ENCODE data around the gene PPP1R12C. TPM values are rescaled to one million over a fixed set of nuclear protein-coding genes. Genes with fewer than 3 reads are reported as not detected.
"Not testable (repeated sequence)": the region's sequence is repeated elsewhere in the genome, so short reads cannot be mapped to it uniquely, and the experiment has no call there.

PPP1R12C gene
- total RNA-seq, 2 experiments from 2014 or later, result 55.4 to 55.8 TPM

DNA sequence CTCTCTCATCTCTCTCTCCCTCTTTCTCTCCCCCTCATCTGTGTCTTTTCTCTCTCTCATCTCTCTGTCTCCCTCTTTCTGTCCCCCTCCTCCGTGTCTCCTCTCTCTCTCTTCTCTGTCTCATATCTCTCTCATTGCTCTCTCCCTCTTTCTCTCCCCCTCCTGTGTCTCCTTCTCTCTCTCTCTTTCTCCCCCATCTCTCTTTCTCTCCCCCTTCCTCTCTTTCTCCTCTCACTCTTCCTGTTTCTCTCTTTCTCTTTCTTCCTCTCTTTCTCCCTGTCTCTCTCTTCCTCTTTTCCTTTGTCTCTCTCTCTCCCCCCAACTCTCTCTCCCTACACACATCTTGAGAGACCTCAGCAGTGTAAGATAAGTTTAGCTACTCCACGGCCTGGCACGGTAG lies 49.6 kb downstream of the PPP1R12C start:
- Mint-ChIP-seq H3K4me3 (no peak overlapping the region), H3K4me1 (ENCODE audit: low read depth) (peaks cover 7% of the 10 kb centered on the region), H3K27me3 (peaks cover 44% of the 10 kb centered on the region), H3K36me3 (ENCODE audit: low read depth) (no peaks in the 10 kb centered on the region), H3K27ac (no peak overlapping the region), H3K9me3 (no peaks in the 10 kb centered on the region)
- TF ChIP-seq, protein P1, sequence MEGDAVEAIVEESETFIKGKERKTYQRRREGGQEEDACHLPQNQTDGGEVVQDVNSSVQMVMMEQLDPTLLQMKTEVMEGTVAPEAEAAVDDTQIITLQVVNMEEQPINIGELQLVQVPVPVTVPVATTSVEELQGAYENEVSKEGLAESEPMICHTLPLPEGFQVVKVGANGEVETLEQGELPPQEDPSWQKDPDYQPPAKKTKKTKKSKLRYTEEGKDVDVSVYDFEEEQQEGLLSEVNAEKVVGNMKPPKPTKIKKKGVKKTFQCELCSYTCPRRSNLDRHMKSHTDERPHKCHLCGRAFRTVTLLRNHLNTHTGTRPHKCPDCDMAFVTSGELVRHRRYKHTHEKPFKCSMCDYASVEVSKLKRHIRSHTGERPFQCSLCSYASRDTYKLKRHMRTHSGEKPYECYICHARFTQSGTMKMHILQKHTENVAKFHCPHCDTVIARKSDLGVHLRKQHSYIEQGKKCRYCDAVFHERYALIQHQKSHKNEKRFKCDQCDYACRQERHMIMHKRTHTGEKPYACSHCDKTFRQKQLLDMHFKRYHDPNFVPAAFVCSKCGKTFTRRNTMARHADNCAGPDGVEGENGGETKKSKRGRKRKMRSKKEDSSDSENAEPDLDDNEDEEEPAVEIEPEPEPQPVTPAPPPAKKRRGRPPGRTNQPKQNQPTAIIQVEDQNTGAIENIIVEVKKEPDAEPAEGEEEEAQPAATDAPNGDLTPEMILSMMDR (IDR thresholded peaks at IDR 0.05), result no peak
- intact Hi-C loops (cut with micrococcal nuclease), result no loop called here
- CTCF ChIA-PET, result no interaction called here
- no peak for ATAC-seq
- POLR2A ChIA-PET, result interaction anchor here (1.0 kb wide), 1 partner anchor 94 kb away, joined by 3 read pairs; no protein-coding TSS in a partner anchor
- DNase-seq, result no peak

DNA sequence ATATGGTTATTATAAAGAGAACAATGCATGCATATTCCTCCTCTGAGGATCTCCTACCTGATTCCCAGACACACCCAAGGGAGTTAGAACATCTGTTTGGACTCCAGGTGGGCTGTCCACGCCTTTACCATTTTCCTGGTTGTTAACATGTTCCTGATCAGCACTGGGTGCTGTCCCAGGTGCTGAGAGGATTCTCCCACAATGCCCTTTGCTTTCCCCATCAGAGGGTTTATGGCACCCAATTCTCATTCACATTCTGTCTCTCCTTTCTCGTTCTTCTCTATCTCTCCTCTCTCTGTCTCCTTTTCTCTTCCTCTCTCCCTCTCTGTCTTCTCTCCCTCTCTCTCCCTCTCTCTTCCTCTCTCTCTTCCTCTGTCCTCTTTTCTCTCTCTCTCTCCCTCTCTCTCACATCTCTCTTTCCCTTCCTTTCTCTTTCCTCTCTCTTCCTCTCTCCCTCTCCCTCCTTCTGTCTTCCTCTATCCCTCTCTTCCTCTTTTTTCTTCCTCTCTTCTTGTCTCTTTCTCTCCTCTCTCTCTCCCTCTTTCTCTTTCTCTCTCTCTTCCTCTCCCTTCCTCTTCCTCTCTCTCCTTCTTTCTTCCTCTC lies 51.2 kb downstream of the PPP1R12C start:
- Mint-ChIP-seq H3K4me3 (no peak overlapping the region), H3K27ac (no peak overlapping the region), H3K4me1 (ENCODE audit: low read depth) (peaks cover 11% of the 10 kb centered on the region), H3K27me3 (peaks cover 35% of the 10 kb centered on the region), H3K36me3 (ENCODE audit: low read depth) (peaks cover 3% of the 10 kb centered on the region), H3K9me3 (no peaks in the 10 kb centered on the region)
- ChIA-PET CTCF (interaction anchor here (1.2 kb wide), 1 partner anchor 22 kb away, joined by 3 read pairs; no protein-coding TSS in a partner anchor), POLR2A (no interaction called here)
- intact Hi-C loops (cut with micrococcal nuclease), result no loop called here
- TF ChIP-seq, protein P1 (IDR thresholded peaks at IDR 0.05), result no peak
- DNase-seq (peak; percentile 24), ATAC-seq (no peak)

DNA sequence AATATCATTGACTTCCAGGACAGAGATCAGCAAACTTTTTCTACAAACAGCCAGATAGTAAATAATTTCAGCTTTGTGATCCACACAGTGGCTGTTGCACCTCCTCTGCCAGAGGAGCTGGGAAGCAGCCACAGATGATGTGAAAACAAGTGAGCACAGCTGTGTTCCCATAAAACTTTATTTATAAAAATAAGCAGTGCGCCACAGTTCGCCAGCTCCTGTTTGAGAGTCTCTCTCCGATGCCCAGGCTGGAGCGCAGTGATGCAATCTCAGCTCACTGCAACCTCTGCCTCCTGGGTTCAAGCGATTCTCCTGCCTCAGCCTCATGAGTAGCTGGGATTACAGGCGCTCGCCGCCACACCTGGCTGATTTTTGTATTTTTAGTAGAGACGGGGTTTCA lies 51.9 kb downstream of the PPP1R12C start:
- intact Hi-C loops (cut with micrococcal nuclease); H3K4me3 Mint-ChIP-seq; H3K27ac Mint-ChIP-seq; POLR2A ChIA-PET; ATAC-seq; DNase-seq; H3K9me3 Mint-ChIP-seq; H3K36me3 Mint-ChIP-seq (ENCODE audit: low read depth): not testable (repeated sequence)
- Mint-ChIP-seq H3K27me3 (peaks cover 33% of the 10 kb centered on the region), H3K4me1 (ENCODE audit: low read depth) (peaks cover 12% of the 10 kb centered on the region)
- CTCF ChIA-PET, result interaction anchor here (1.2 kb wide), 1 partner anchor 23 kb away, joined by 3 read pairs; no protein-coding TSS in a partner anchor

DNA sequence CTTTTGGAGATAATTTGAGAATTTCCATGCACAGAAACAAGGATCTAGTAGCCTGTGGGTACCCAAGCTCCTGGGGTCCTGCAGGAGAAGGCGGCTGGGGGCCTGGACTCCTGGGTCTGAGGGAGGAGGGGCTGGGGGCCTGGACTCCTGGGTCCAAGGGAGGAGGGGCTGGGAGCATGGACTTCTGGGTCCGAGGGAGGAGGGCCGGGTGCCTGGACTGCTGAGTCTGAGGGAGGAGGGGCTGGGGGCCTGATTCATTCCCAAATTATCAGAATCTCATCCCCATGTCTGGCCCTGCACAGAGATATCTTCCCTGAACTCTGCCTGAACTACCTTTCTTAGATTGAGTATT lies 54.0 kb downstream of the PPP1R12C start:
- ChIA-PET POLR2A (interaction anchor here (1.7 to 2.3 kb wide), 2 partner anchors 16 kb away, joined by 7 to 13 read pairs; no protein-coding TSS in a partner anchor), CTCF (interaction anchor here (1.1 to 2.1 kb wide), 3 partner anchors 20 to 98 kb away, joined by 3 to 5 read pairs (median 4); no protein-coding TSS in a partner anchor)
- Mint-ChIP-seq H3K27ac (no peak overlapping the region), H3K4me3 (peak overlapping the region; percentile 86), H3K27me3 (peaks cover 21% of the 10 kb centered on the region), H3K4me1 (ENCODE audit: low read depth) (peaks cover 9% of the 10 kb centered on the region), H3K9me3 (no peaks in the 10 kb centered on the region), H3K36me3 (ENCODE audit: low read depth) (peaks cover 16% of the 10 kb centered on the region)
- intact Hi-C loops (cut with micrococcal nuclease), result no loop called here
- DNase-seq (no peak), ATAC-seq (no peak)
- TF ChIP-seq, protein P1 (IDR thresholded peaks at IDR 0.05), result no peak

DNA sequence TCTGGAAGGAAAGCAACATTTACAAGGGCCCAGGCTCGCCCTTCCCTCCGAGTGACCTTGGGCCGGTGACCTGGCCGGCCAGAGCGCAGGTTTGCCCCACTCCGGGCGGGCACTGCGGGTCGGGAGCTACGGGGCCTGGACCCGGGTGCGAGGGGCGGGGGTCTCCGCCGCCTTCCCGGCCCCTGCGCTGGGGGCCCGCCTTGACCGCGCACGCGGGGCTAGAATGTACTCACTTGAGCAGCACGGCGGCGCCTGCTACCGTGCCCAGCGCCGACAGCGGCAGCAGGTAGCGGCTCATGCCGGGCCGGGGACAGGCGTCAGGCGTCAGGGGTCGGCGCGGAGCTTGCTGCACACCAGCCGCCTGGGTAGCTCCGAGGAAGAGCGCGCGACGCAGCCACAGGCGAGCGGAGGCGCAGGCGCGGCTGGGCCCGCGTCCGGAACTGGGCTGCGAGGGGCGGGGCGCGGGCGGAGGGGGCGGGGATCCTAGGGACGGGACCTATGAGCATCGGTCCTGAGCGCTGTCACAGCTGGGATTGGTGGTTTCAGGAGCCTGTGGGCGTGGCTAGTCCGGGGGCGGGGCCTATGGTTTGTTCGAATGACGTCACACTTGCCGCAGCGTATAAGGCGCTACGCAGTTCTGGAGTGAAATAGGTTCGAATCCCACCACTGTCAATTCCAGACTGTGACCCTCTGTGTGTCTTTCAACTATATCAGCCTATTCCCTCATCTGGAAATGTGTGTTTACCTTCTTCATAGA lies 54.5 kb downstream of the PPP1R12C start, which contains the start of gene RDH13:
RDH13 (minus strand) TSS at position 414 of the 757 bp plus-strand sequence; CDS start at position 298, 116 bp downstream.
- peak within 1 kb of the TSS; percentile 81 for H3K27ac Mint-ChIP-seq
- POLR2A ChIA-PET, result interaction anchor here (1.7 to 2.3 kb wide), 2 partner anchors 16 to 17 kb away, joined by 7 to 13 read pairs; no protein-coding TSS in a partner anchor

DNA sequence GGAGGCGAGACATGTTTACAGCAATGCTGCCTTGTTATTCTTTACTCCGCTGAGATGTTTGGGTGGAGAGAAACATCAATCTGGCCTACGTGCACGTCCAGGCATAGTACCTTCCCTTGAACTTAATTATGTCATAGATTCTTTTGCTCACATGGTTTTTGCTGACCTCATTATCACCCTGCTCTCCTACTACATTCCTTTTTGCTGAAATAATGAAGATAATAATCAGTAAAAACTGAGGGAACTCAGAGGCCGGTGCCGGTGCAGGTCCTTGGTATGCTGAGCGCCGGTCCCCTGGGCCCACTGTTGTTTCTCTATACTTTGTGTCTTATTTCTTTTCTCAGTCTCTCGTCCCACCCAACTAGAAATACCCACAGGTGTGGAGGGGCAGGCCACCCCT lies 57.1 kb downstream of the PPP1R12C start:
- H3K27me3 Mint-ChIP-seq; ATAC-seq; H3K9me3 Mint-ChIP-seq; H3K4me3 Mint-ChIP-seq; DNase-seq; intact Hi-C loops (cut with micrococcal nuclease); H3K27ac Mint-ChIP-seq; H3K4me1 Mint-ChIP-seq (ENCODE audit: low read depth); CTCF ChIA-PET: not testable (repeated sequence)
- peaks cover 35% of the 10 kb centered on the region for H3K36me3 Mint-ChIP-seq (ENCODE audit: low read depth)
- POLR2A ChIA-PET, result interaction anchor here (1.0 kb wide), 1 partner anchor 32 kb away, joined by 3 read pairs; no protein-coding TSS in a partner anchor

More for the DNA sequence above, 54.5 kb downstream of the PPP1R12C start, which contains the start of gene RDH13:
- ATAC-seq, result peak; percentile 100
- TF ChIP-seq, protein P1 (IDR thresholded peaks at IDR 0.05), result no peak
- Mint-ChIP-seq H3K4me3 (peak within 1 kb of the TSS; percentile 86), H3K4me1 (ENCODE audit: low read depth) (peaks cover 9% of the 10 kb centered on the region), H3K27me3 (peaks cover 18% of the 10 kb centered on the region), H3K9me3 (no peaks in the 10 kb centered on the region), H3K36me3 (ENCODE audit: low read depth) (peaks cover 19% of the 10 kb centered on the region)
- CTCF ChIA-PET, result interaction anchor here (1.1 to 2.1 kb wide), 4 partner anchors 19 to 181 kb away, joined by 3 to 5 read pairs (median 4); no protein-coding TSS in a partner anchor
- intact Hi-C loops (cut with micrococcal nuclease), result no loop called here
- peak; percentile 100 for DNase-seq
